Neutrophil (primary cell): ENCODE measurements around the gene MSMP.

Experiments
- H3K27ac ChIP-seq: fragments of 200-600 bp; sonication (generic); 2 replicates; pipeline ENCODE4 v1.5.1; 2016; ENCODE audit warnings: mild to moderate bottlenecking, moderate library complexity
- H3K27me3 ChIP-seq: fragments of 200-600 bp; sonication (generic); 2 replicates; pipeline ENCODE4 v1.6.0; 2016; ENCODE audit warnings: mild to moderate bottlenecking
- H3K36me3 ChIP-seq: fragments of 200-600 bp; sonication (generic); 2 replicates; pipeline ENCODE4 v1.5.1; 2017
- H3K4me1 ChIP-seq, 2 experiments: fragments of 200-600 bp in 1 of 2; sonication (generic) in 1 of 2; 1 replicate in 1 of 2; 2 replicates in 1 of 2; pipeline versions ENCODE4 v1.5.1 to v1.6.1; 2013 to 2016; ENCODE audit warnings: low read depth in 1 of 2, low read length in 1 of 2, mild to moderate bottlenecking in 1 of 2, moderate library complexity in 1 of 2; ENCODE audit not compliant: control insufficient read depth in 1 of 2, insufficient read depth in 1 of 2
- H3K4me3 ChIP-seq, 2 experiments: fragments of 200-600 bp in 1 of 2; sonication (generic) in 1 of 2; 1 replicate in 1 of 2; 2 replicates in 1 of 2; pipeline ENCODE4 v1.5.1; 2013 to 2016; ENCODE audit warnings: low read depth in 1 of 2, low read length in 1 of 2, mild to moderate bottlenecking in 1 of 2, moderate library complexity in 1 of 2
- H3K9me3 ChIP-seq: fragments of 200-600 bp; sonication (generic); 2 replicates; pipeline ENCODE4 v1.5.1; 2016
- TF ChIP-seq, protein P1 (sequence below): fragments of 200-600 bp; sonication (generic); IDR thresholded peaks from 2 replicates; pipeline ENCODE4 v1.5.1; 2016; ENCODE audit warnings: antibody characterized with exemption

MSMP gene

DNA sequence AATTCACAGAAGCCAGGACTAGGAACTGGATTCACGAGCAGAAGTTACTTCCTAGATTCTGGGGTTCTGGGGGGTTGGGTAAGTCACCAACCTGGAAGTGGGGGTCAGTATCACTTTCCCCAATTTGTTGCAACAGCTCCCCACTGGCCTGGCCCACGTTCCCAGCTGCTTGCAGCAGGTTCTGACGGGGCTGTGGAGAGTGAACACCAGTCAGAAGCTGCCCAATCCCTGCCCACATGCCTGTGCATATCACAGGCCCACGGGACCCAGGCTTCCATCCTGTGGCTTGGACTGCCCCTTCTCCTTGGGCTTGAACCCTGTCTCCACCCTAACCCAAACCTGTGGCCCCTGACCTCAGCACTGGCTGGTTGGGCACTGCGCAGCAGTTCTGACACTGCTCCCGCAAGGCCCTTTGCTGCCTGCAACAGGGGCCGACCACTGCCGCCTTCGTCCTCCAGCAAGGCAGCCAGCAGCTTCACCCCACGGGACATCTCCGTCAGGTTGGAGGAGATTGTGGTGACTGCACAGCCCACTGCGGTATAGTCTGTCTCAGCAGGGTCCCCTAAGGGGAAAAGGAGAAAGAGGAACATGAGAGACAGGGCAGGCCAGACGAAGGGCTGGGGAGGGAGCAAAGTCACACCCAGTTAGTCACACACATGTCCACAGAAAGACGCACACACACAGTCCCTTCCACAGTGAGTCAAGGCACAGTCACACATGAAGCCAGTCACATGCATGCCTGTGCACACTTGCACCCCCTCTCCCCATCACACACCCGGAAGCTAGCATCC, 35.2 kb downstream of the MSMP start:
- Histone ChIP-seq H3K4me1 (no peaks in the 10 kb centered on the region), H3K27me3 (no peaks in the 10 kb centered on the region), H3K27ac (no peak overlapping the region), H3K9me3 (peaks cover 6% of the 10 kb centered on the region), H3K36me3 (peaks cover 100% of the 10 kb centered on the region), H3K4me3 (no peak overlapping the region)
- TF ChIP-seq, protein P1, sequence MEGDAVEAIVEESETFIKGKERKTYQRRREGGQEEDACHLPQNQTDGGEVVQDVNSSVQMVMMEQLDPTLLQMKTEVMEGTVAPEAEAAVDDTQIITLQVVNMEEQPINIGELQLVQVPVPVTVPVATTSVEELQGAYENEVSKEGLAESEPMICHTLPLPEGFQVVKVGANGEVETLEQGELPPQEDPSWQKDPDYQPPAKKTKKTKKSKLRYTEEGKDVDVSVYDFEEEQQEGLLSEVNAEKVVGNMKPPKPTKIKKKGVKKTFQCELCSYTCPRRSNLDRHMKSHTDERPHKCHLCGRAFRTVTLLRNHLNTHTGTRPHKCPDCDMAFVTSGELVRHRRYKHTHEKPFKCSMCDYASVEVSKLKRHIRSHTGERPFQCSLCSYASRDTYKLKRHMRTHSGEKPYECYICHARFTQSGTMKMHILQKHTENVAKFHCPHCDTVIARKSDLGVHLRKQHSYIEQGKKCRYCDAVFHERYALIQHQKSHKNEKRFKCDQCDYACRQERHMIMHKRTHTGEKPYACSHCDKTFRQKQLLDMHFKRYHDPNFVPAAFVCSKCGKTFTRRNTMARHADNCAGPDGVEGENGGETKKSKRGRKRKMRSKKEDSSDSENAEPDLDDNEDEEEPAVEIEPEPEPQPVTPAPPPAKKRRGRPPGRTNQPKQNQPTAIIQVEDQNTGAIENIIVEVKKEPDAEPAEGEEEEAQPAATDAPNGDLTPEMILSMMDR: no peak

DNA sequence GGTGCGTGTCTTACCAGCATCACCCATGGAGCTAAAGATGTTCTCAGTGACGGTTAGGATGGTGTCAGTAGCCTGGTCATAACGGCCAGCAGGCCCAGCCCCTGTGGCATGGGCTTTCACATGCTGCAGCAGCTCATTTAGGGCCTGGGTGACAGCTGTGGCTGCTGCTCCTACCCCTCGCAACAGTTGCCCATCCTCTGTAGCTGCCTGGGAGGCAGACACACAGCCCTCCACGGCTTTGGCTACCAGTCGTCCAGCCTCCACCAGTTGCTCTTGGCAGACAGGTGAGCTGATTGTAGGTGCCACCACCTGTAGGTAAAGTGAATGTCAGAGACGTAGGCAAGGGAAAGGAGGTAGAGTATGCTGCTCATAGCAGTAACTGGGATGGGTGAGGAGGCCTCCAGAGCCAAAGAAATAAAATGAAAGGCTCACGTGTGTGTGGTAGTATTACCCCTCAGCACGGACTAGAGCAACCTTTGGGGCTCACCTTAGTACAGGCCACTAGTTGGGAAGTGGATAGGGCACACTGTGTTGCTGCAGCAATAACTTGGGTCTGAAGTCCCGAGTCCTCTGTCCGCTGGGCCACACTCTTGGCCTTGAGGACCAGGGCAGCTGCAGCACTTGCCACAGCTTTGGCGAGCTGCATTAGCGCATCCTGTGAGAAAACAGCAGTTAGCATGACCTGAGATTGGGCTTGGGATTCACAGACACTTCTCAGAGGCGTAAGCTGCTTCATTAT, 36.8 kb downstream of the MSMP start:
- peaks cover 6% of the 10 kb centered on the region for H3K9me3 ChIP-seq
- H3K27ac ChIP-seq: no peak overlapping the region
- TF ChIP-seq, protein P1: no peak
- H3K4me3 ChIP-seq: no peak overlapping the region
- H3K4me1 ChIP-seq: no peaks in the 10 kb centered on the region
- peaks cover 100% of the 10 kb centered on the region for H3K36me3 ChIP-seq
- H3K27me3 ChIP-seq: no peaks in the 10 kb centered on the region

GRCh38 chr9:35716230-35716629, 37.8 kb downstream of the MSMP start:
- Histone ChIP-seq H3K27me3 (no peaks in the 10 kb centered on the region), H3K27ac (no peak overlapping the region), H3K9me3 (peaks cover 6% of the 10 kb centered on the region), H3K4me1 (no peaks in the 10 kb centered on the region), H3K4me3 (no peak overlapping the region), H3K36me3 (peaks cover 100% of the 10 kb centered on the region)
- TF ChIP-seq, protein P1: no peak

GRCh38 chr9:35714579-35715252, 39.4 kb downstream of the MSMP start:
- H3K27ac ChIP-seq: no peak overlapping the region
- H3K4me1 ChIP-seq: no peaks in the 10 kb centered on the region
- no peaks in the 10 kb centered on the region for H3K27me3 ChIP-seq
- TF ChIP-seq, protein P1: no peak
- H3K9me3 ChIP-seq: peaks cover 12% of the 10 kb centered on the region
- peaks cover 100% of the 10 kb centered on the region for H3K36me3 ChIP-seq
- H3K4me3 ChIP-seq: no peak overlapping the region

- no peak overlapping the region for H3K4me3 ChIP-seq
- no peaks in the 10 kb centered on the region for H3K27me3 ChIP-seq
- peaks cover 100% of the 10 kb centered on the region for H3K36me3 ChIP-seq
- TF ChIP-seq, protein P1: no peak
- H3K4me1 ChIP-seq: no peaks in the 10 kb centered on the region
- no peak overlapping the region for H3K27ac ChIP-seq
- H3K9me3 ChIP-seq: peaks cover 12% of the 10 kb centered on the region
Observed at GRCh38 chr9:35714123-35714522, 40.0 kb downstream of the MSMP start.
